Spleen (tissue), 7 donors: Measurements from ENCODE around the gene EEF1AKMT1.

Experiments
- POLR2A ChIP-seq, 3 donors: fragments of 450-650 bp; IDR thresholded peaks; one replicate each; pipeline ENCODE4 v1.5.1; 2017; ENCODE audit warnings: antibody characterized with exemption in 3 of 3, mild to moderate bottlenecking in 1 of 3
- POLR2AphosphoS5 ChIP-seq, 3 donors: sonication (generic); formaldehyde crosslinking; IDR thresholded peaks; one replicate each; pipeline ENCODE4 v1.5.1; 2017; ENCODE audit warnings: antibody characterized with exemption in 3 of 3
- TF ChIP-seq, protein P1 (sequence below), 11 experiments: fragments of 200-600 bp in 7 of 11; fragments of 450-650 bp in 4 of 11; sonication (generic) in 4 of 11; IDR thresholded peaks in 8 of 11; conservative IDR thresholded peaks in 3 of 11; 1 replicate in 7 of 11; 2 replicates in 4 of 11; pipeline versions ENCODE4 v1.4.0 to v1.8.0; 2016 to 2021; ENCODE audit warnings: antibody characterized with exemption in 11 of 11, inconsistent platforms in 4 of 11, mild to moderate bottlenecking in 1 of 11
- donor health status: DM: no; HTN: no; CAD: no; lungs with moderate emphysema.
- donor health status: DM: no; HTN: no; CAD: no.
- donor health status: DM: no; HTN: no; CAD: no.

- TF ChIP-seq, protein P1, sequence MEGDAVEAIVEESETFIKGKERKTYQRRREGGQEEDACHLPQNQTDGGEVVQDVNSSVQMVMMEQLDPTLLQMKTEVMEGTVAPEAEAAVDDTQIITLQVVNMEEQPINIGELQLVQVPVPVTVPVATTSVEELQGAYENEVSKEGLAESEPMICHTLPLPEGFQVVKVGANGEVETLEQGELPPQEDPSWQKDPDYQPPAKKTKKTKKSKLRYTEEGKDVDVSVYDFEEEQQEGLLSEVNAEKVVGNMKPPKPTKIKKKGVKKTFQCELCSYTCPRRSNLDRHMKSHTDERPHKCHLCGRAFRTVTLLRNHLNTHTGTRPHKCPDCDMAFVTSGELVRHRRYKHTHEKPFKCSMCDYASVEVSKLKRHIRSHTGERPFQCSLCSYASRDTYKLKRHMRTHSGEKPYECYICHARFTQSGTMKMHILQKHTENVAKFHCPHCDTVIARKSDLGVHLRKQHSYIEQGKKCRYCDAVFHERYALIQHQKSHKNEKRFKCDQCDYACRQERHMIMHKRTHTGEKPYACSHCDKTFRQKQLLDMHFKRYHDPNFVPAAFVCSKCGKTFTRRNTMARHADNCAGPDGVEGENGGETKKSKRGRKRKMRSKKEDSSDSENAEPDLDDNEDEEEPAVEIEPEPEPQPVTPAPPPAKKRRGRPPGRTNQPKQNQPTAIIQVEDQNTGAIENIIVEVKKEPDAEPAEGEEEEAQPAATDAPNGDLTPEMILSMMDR (IDR thresholded peaks at IDR 0.05 in 8 of 11, conservative IDR thresholded peaks at IDR 0.05 in 3 of 11), result peak in 3 of 11 experiments; percentile 9 to 24 (median 12)
- TF ChIP-seq POLR2AphosphoS5 (IDR thresholded peaks at IDR 0.05) (peak; percentile 99 to 100 (median 99)), POLR2A (IDR thresholded peaks at IDR 0.05) (peak in 2 of 3 donors; percentile 74 to 90)
Observed at GRCh38 chr13:20773194-20774080, at the start of gene EEF1AKMT1.
